Activated CD8-positive, alpha-beta memory T cell treated with anti-CD3 and anti-CD28 coated beads for 36 hours (primary cell): ENCODE results near the gene TBX15. TPM values are rescaled to one million over a fixed set of nuclear protein-coding genes. Genes with fewer than 3 reads are reported as not detected.

Experiments
- CTCF ChIA-PET: fragments of 350-600 bp; sonication (Branson Sonifier 250); formaldehyde crosslinking; loops from one replicate; lab custom pipeline; 2021; ENCODE audit warnings: antibody characterized with exemption; lab: Charles Lee
- POLR2A ChIA-PET: fragments of 350-600 bp; sonication (Branson Sonifier 250); formaldehyde crosslinking; loops from one replicate; lab custom pipeline; 2021; ENCODE audit warnings: antibody characterized with exemption; lab: Charles Lee
- total RNA-seq, 2 experiments: library from RNA; stranded (reverse); gene quantifications; one replicate each; pipeline ENCODE4 v1.2.3, GENCODE V29; 2021

TBX15 gene
- total RNA-seq, 2 experiments from 2014 or later: not detected

DNA sequence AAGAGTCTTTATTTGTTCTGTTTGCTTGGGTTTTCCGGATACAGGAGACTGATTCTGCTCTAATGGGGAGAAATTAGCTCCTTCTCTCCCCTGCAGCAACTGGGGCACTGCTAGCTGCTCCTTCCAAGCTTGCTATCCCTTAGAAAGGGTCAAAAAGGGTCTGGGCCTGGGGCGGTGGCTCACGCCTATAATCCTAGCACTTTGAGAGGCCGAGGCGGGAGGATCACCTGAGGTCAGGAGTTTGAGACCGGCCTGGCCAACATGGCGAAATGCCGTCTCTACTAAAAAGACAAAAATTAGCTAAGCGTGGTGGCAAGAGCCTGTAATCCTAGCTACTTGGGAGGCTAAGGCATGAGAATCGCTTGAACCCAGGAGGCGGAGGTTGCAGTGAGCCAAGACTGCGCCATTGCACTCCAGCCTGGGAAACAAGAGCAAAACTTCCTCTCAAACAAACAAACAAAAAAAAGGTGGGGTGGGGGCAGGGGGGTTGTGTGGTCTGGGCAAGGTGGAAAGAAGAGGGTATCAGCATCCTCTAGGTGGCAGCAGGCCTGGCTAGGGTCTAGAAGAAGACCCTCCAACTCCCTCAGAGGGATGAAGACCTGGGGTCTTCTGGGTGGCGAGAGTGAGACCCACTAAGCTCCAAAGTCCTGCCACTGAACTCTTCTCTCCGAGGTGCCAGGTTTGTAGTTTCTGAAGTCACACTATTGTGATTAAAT is 15.4 kb upstream of the TBX15 start:
- POLR2A ChIA-PET: no interaction called here
- CTCF ChIA-PET: interaction anchor here (1.6 kb wide), 1 partner anchor 18 kb away, joined by 3 read pairs; no protein-coding TSS in a partner anchor

DNA sequence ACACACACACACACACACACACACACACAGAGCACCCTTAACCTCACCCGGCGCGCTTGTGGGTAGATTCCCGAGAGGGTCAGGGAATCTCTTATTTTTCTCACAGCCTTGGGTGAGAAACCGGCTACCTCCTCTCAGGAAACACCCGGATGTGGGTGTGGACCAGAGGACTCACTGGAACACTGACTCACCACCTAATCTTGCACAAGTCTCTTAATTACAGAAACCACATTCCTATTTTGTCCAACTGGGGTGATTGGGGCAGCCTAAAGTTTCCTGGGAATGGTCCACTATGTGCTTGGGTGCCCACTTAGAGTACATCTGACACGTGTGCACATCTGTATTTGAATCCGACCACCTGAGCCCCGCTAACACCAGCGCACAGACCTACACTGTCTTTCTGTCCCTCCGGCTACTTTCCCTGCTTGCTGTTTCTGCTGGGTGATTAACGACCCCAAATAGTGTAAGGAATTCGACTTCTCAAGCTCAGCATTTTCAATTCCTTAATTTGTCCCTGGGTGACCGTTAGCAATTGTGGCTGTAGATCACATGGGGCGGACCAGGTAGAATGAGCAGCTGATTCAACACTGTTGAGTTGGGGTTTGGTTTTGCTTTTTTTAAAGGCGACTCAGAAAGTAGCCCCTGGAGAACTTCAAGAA is 14.0 kb upstream of the TBX15 start:
- ChIA-PET POLR2A (no interaction called here), CTCF (interaction anchor here (1.6 kb wide), 1 partner anchor 16 kb away, joined by 3 read pairs; no protein-coding TSS in a partner anchor)

DNA sequence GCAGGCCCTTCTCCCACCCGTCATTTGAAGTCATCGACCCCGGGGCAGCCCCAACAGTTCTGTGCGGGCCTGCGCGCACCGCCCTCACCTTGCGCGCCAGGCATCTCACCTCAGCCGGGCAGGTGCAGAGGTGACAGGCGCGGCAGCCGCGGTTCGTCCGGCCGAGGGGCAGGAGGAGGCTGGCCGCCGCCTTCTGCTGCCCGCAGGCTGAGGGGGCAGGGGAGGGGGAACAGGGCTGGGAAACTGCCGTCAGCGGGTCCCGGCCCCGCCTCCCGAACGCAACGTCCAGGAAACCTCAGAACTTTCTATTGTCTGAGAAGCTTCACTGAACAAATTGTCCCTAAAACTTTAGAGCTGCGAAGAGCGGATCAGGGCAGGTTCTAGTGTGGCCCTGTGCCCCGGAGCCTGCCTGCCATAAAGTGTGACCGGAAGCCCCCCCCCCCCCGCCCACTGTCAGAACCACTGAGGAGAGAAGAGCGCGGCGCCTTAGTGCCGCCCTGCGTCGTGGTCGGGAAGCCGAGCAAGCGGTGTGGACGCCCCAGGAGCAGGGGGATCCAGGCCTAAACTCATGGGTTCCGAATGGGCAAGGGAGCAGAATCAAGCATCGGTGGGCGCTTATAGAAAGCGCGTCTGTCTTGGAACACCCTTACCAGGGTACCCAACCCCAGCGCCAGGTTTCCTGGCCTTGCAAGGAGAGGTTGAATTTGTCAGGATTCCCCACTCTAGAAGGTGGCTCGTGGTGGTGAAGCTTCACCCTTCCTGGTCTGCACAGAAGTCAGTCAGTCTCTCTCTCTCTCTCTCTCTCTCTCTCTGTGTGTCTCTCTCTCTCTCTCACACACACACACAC is 13.3 kb upstream of the TBX15 start:
- ChIA-PET POLR2A (no interaction called here), CTCF (no interaction called here)

DNA sequence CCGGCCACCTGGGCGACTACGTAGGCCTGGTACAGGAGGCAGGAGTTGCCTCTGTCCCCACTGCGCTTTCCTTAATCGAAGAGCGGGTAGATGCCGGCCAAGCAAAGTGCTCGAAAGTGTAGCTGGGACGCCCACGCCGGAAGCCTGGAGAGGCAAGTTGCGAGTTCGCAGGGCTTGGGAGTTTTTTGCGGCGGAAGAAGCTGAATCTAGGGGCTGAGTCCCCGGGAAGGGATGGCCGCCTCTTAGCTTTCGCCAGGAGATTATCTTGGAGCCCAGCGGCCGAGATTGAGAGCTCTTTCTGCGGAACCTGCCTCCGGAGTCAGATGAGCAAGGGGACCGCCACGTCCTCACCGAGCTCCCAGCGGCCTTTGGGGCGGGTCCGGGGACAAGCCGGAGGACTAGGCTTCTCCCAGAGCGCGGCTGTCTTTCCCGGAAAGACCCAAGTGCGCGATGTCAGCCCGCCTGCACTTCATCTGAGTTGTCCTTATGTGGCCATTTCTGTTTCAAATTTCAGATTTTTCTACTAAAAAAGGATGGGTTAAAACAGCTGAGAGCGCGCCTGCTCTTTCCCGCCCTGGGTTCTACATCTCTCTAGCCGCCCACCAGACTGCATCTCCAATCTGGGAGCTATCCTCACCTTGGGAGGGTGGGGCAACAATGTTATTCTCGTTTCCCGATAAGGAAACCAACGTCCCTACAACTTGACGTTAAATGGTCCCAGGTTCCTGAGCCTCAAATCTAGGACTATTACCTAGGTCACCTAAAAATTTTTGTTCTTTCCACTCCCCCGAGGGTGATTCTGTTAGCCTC is 12.4 kb upstream of the TBX15 start:
- CTCF ChIA-PET: no interaction called here
- POLR2A ChIA-PET: no interaction called here

DNA sequence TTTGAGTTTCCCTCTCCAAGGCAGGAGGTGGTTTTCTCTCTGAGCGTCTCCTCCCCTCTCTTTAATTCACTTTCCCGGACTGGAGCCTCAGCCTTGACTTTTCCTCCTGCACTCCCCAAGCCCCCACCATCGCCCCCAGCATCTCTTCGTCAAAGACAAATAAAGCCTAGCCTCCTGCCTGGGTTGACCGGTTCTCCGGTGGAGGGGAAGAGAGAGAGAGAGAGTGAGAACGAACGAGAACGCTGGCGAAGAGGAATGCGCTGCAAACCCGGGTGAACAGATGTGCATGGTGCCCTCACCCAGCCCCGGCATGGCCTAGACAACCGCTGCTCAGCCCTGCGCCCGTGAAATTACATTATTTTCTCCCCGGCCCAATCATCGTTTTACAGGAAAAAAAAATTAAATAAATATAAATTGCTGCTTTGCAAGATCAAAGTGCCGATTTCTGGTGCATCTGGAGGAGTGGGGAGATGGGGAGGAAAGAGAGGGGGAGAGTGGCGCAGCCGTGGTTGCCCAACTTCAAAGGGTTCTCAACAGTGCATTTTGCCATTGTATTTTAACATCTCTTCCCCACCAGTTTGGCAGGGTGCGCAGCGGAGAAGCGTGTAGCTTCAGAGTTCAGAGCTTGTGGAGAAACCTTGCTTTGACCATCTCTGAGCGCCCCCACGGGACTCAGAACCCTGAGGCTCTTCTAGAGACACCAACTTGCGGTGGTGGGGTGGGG is 11.4 kb upstream of the TBX15 start:
- ChIA-PET POLR2A (no interaction called here), CTCF (no interaction called here)

DNA sequence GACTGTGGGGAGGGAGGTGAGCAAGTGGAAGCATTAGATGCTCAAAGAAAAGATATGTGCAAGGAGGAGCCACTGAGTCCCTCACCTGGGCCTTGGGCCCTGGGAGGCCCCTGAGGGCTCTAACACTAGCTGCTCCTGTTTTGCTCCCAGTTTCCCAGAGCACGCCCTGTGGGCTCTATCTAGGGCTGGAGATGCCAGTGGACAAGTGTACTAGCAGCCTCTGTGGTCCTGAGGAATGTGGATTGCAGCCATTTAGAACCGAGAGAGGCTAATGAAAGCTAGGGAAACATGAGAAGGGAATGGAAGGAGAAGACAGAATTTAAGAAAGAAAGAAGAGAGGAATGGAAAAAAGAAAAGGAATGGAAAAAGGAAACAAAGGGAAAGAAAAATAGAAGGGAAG is 10.0 kb upstream of the TBX15 start:
- ChIA-PET CTCF (no interaction called here), POLR2A (no interaction called here)

DNA sequence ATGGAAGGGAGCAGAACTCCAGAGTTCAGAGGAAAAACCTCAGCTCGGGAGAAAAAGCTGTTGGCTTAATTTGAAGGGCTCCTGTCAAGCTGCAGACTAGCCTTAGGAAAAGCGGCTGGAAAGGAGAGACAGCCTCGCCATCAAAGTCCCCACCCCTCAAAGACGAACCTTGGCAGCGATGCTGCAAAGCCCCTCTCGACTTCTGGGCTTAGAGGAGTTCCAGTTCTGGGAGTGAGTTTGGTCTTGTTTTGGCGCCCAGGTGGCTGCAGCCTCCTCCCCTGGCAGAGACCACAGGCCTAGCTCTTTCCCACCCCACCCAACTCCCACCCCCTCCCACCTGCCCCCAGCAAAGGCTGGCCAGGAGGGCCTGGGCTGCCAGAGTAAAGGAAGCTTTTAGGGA is 9.1 kb upstream of the TBX15 start:
- CTCF ChIA-PET: no interaction called here

DNA sequence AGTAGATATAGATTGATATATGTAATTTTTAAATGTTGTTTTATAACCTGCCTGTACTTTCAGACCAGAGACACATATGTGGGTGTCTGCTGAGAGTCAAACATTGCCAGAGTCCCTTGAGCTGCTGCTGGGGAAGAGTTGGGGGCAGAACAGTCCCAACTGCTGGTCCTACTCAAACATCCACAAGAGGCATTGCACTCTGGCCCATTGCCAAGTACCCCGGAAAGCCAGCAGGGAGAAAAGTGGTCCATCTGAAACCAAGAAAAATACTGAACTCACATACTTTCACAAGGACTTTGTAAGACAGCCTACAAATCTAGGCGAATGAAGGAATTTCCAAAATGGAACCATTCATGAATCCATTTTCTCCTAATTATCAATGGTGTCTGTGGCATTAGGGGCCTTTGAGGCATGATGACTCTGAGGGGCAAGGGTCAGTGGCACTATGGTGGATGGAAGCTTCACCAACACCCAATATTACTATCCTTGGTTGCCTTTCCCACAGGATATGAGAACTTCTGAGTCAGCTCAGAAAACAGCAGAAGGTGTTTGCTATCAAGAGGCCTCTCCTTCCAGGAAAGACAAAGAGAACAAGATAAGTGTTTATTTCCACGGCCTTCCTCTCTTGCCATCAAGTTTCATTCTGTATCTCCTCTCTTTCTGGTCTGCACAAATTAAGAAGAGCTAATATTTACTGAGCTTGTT is 7.3 kb upstream of the TBX15 start:
- ChIA-PET POLR2A (no interaction called here), CTCF (no interaction called here)

More for the DNA sequence above, 9.1 kb upstream of the TBX15 start:
- POLR2A ChIA-PET: no interaction called here

DNA sequence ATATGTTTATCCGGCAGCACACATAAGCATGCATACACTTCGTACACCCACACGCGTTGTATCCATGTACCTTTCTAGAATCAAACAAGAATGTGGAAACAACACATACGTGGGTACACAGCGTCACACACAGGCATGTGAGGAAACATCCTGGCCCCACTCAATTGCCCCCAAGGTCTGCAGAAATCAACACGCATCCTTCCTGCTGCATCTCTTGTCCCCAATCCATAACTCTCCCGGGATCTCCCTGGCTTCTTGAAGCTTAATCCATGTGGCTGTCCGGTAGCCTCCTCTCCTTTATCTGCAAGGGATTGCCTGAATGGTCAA is 5.5 kb upstream of the TBX15 start:
- CTCF ChIA-PET: no interaction called here

DNA sequence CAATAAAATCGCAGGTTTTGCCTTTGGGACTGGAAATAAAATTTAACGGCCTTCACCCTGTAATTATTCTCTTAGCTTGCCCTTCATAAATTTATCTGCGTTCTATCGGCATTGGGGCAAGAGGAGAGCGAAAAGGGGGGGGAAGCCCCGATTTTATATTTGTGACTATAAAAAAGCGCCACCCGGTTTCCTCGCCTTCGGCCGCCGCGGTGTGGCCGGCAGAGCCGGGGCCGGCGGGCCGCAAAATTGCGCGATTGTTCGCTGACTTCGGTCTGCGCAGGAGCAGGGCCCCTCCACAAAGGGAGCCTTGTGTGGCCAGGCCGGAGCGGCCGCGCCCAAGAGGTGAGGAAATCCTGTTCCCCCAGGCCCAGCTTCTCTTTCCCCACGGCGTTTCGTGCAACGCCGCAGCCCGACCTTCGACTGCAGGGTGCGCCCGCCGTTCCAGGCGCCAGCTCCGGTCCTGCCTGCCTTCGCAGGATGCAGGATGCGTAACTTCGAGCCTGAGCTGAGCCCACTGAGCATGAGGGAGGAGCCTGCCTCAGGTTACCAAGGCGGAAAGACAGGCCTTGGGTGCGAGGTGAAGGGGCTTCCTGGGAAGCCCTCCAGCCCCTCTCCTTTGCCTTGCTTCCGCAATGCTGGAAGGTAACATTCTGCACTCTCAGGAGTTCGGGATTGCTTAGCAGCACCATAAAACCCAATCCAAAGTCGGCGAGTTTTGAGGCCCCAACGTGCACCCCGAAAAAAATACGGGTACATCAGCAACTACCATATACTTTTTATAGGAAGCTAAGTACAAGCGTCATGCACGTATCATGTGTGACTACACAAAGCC is 4.9 kb upstream of the TBX15 start:
- CTCF ChIA-PET: no interaction called here
- POLR2A ChIA-PET: no interaction called here

More for the DNA sequence above, 5.5 kb upstream of the TBX15 start:
- POLR2A ChIA-PET: no interaction called here

DNA sequence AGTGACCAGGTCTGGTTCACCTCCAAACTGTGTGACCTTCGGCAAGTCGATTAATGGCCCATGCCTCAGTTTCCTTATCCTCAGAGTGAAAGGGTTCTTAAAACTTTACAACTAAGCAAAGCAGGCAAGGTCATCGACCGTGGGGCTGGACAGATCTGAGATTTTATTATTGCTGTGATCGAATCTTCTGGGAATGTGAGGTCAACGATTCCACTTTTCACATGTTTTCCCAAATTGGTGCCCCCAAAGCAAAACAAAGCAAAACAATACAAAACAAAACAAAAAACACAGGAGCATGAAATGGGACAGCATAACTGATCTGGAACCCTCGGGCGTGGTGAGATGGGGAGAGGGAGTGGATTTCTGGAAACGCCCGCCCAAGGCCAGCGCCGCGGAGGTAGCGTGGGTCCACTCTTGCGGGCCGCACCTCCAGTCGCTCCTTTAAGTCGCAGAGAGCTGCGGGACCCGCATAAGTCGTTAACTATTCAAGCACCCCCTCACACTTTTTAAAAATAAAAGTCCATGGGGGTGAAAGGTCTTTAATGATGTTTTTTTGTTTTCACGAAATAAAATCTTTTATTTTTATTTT is 4.2 kb upstream of the TBX15 start:
- ChIA-PET POLR2A (no interaction called here), CTCF (no interaction called here)

DNA sequence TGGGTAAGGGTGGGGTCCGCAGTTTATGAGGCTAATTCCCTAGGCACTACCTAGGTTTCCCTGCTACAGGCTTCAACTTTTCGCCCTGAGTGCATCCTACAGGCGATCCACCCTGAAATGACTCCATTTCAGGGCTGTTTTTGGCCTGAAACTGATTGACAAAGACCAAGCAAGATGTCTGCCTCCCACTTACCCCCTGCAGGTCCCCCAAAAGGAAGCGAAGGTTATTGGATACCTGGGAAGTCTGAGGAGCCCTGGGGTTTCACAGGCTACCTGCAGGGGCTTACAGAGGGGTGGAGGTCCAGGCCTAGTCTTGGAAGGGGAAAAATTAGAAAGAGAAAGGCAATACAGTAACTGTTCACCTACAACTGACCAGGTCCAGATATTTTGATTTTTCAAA is 3.3 kb upstream of the TBX15 start:
- ChIA-PET CTCF (no interaction called here), POLR2A (no interaction called here)

DNA sequence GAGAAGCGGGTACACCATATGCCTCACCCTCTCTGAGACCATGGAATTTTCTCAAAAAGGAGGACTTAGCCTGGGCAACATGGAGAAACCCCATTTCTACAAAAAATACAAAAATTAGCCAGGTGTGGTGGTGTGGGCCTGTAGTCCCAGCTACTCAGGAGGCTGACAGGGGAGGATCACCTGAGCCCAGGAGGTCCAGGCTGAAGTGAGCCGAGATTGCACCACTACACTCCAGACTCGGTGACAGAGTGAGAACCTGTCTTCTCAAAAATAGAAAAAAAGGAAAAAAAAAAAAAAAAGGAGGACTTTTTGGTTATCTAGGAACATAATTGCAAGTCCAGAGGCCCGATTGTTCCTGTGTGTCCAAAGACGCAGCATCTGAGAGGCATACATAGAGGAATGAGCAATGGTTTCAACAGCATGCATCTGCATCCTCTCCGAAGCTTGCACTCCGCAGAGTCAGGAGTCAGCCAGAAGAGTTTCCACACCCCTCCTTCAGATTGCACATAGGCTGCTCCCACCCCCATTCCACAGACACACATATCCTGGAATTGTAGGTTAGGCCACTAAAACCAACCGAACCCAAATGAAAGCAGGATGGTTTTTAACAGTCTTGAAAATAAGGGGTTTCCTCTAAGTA is 2.5 kb upstream of the TBX15 start:
- ChIA-PET POLR2A (no interaction called here), CTCF (no interaction called here)

DNA sequence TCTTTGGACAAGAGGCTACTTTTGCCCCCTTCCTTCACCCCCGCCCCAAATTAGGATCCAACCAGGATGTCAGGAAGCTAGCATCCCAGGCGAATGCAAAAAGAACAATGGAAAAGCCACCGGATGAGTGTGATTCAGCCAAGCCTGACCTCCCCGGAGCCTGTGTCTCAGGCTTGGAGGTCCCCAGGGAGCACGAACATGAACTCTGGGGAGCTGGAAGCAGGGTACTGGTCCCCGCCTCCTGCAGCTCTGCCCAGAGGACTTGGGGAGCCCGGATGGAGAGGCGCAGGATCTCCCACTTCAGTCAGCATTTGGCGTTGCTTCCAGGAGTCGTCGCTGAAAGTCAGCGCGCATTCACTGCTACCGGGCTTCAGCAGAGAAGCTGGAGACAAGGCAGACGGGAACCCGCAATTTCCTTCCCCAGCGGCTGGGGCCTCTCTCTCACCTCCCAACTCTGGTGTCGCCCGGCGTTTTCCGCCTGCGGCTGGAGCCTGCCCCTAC is 1.8 kb upstream of the TBX15 start:
- POLR2A ChIA-PET: no interaction called here
- CTCF ChIA-PET: no interaction called here

DNA sequence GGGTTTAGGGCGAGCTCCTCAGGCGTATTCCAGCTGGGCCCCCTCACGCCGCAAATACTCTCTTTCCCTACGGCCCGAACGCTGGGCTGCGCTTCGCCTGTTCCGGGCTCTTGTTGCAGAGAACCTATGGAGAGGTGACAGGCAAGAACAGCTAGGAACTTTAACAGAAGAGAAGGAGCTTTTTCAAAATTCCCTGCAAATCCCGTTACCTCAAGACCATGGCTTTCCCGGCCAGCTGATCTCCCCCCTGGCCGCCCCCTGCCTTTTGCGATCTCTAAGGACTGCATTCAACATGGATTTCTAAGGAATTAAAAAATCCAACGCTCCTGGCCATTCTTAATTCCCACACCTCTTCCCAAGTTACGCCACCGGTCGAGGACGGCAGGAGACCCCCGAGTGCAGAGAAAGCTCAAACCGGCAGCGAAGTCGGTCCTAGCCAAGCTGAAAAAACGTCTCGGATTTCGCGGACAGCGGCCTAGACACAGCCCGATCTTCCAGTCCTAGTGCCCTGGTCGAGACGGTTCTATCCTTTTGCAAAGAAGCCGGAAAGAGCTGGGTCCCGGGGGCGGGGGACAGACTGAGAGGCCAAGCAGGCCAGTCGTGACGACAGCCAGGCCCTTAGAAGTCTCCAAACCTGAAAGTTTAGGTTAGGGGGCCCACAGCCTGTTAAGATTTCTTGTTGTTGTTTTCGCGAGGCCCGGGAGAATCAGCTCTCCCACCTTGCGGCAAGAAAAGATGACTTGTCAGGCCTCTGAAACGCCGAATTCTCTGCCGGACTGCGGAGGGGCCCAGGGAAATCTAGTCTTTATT is 1.1 kb upstream of the TBX15 start:
- ChIA-PET POLR2A (no interaction called here), CTCF (no interaction called here)
